ENCODE measurements around the gene APP.

Gene APP

GRCh38 chr21:26207021-26207420, 36.5 kb upstream of the APP start:
- H4K20me1 ChIP-seq (ENCODE audit: low read depth, low read length): no peaks in the 10 kb centered on the region
- H3K9me3 ChIP-seq (ENCODE audit: insufficient read depth, low read length): no peaks in the 10 kb centered on the region
- H3K4me3 ChIP-seq (ENCODE audit: insufficient read depth, low read length, poor library complexity, severe bottlenecking): no peak overlapping the region
- H3K36me3 ChIP-seq (ENCODE audit: low read length): no peaks in the 10 kb centered on the region
- H3K9me2 ChIP-seq (replicated peaks; ENCODE audit: insufficient read depth, low read length): no peaks in the 10 kb centered on the region
- no peak for TF ChIP-seq CTCF (IDR thresholded peaks at IDR 0.05; ENCODE audit: insufficient read depth, low read length, poor library complexity, severe bottlenecking)
- no peak for TF ChIP-seq EZH2phosphoT487 (conservative IDR thresholded peaks at IDR 0.05; ENCODE audit: low read length)
- H2AFZ ChIP-seq (ENCODE audit: low read depth, low read length, severe bottlenecking): no peak overlapping the region
- H3K79me2 ChIP-seq (ENCODE audit: insufficient read depth, low read length): no peaks in the 10 kb centered on the region
- H3K27me3 ChIP-seq (ENCODE audit: low read length): no peaks in the 10 kb centered on the region
- no peaks in the 10 kb centered on the region for H3F3A ChIP-seq (ENCODE audit: insufficient read depth)
- H3K4me2 ChIP-seq (ENCODE audit: low read depth, low read length, poor library complexity, severe bottlenecking): no peak overlapping the region
- no peak overlapping the region for H3K27ac ChIP-seq (ENCODE audit: low read depth, low read length)
- no peak overlapping the region for H3K9ac ChIP-seq (ENCODE audit: low read length)

GRCh38 chr21:26199456-26199855, 28.9 kb upstream of the APP start:
- no peaks in the 10 kb centered on the region for H3K27me3 ChIP-seq (ENCODE audit: low read length)
- no peak overlapping the region for H3K9ac ChIP-seq (ENCODE audit: low read length)
- no peaks in the 10 kb centered on the region for H4K20me1 ChIP-seq (ENCODE audit: low read depth, low read length)
- H3K9me2 ChIP-seq (replicated peaks; ENCODE audit: insufficient read depth, low read length): no peaks in the 10 kb centered on the region
- H2AFZ ChIP-seq (ENCODE audit: low read depth, low read length, severe bottlenecking): no peak overlapping the region
- TF ChIP-seq EZH2phosphoT487 (conservative IDR thresholded peaks at IDR 0.05; ENCODE audit: low read length): no peak
- TF ChIP-seq CTCF (IDR thresholded peaks at IDR 0.05; ENCODE audit: insufficient read depth, low read length, poor library complexity, severe bottlenecking): no peak
- H3K4me2 ChIP-seq (ENCODE audit: low read depth, low read length, poor library complexity, severe bottlenecking): no peak overlapping the region
- no peak overlapping the region for H3K4me3 ChIP-seq (ENCODE audit: insufficient read depth, low read length, poor library complexity, severe bottlenecking)
- no peak overlapping the region for H3K27ac ChIP-seq (ENCODE audit: low read depth, low read length)
- no peaks in the 10 kb centered on the region for H3K36me3 ChIP-seq (ENCODE audit: low read length)
- H3K9me3 ChIP-seq (ENCODE audit: insufficient read depth, low read length): no peaks in the 10 kb centered on the region
- H3F3A ChIP-seq (ENCODE audit: insufficient read depth): no peaks in the 10 kb centered on the region
- no peaks in the 10 kb centered on the region for H3K79me2 ChIP-seq (ENCODE audit: insufficient read depth, low read length)

- H3K79me2 ChIP-seq (ENCODE audit: insufficient read depth, low read length): no peaks in the 10 kb centered on the region
- H3K4me2 ChIP-seq (ENCODE audit: low read depth, low read length, poor library complexity, severe bottlenecking): no peak overlapping the region
- H4K20me1 ChIP-seq (ENCODE audit: low read depth, low read length): no peaks in the 10 kb centered on the region
- H3K27ac ChIP-seq (ENCODE audit: low read depth, low read length): no peak overlapping the region
- no peak overlapping the region for H3K9ac ChIP-seq (ENCODE audit: low read length)
- H3F3A ChIP-seq (ENCODE audit: insufficient read depth): no peaks in the 10 kb centered on the region
- H3K4me3 ChIP-seq (ENCODE audit: insufficient read depth, low read length, poor library complexity, severe bottlenecking): no peak overlapping the region
- no peak for TF ChIP-seq EZH2phosphoT487 (conservative IDR thresholded peaks at IDR 0.05; ENCODE audit: low read length)
- TF ChIP-seq CTCF (IDR thresholded peaks at IDR 0.05; ENCODE audit: insufficient read depth, low read length, poor library complexity, severe bottlenecking): no peak
- H2AFZ ChIP-seq (ENCODE audit: low read depth, low read length, severe bottlenecking): no peak overlapping the region
- H3K9me2 ChIP-seq (replicated peaks; ENCODE audit: insufficient read depth, low read length): no peaks in the 10 kb centered on the region
- H3K27me3 ChIP-seq (ENCODE audit: low read length): no peaks in the 10 kb centered on the region
- no peaks in the 10 kb centered on the region for H3K9me3 ChIP-seq (ENCODE audit: insufficient read depth, low read length)
- H3K36me3 ChIP-seq (ENCODE audit: low read length): no peaks in the 10 kb centered on the region
Observed at GRCh38 chr21:26195708-26196107, 25.1 kb upstream of the APP start.
